DMS 273 (cell line): ENCODE results near the gene IL20RB.
A peak's percentile ranks its signal among the peaks of the same experiment; 100 is the strongest.
"Not testable (repeated sequence)": the region's sequence is repeated elsewhere in the genome, so short reads cannot be mapped to it uniquely, and the experiment has no call there.

Experiments
- DNase-seq: peaks from one replicate; lab custom pipeline; 2025; ENCODE audit not compliant: unreplicated experiment; lab: John Stamatoyannopoulos, UW

IL20RB gene

DNA sequence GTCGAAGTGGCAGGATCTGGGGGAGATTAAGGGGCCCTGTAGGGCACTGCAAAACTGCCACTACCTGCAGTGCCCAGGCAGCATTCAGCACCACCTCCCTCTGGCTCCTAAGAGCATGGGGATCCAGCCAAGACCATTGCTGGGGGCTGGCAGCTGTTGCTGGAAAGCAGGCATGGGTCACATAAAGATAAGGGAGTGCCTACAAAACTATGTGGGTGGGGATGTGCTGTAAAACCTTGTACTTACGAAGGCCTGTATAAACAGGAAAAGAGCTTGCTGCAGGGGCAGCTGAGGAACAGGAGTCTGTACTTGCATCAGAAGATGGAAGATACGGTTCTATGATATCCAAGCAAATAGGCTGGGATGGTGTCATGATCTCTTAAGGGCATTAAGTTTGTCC, 27.1 kb downstream of the IL20RB start:
- DNase-seq: peak; percentile 88

DNA sequence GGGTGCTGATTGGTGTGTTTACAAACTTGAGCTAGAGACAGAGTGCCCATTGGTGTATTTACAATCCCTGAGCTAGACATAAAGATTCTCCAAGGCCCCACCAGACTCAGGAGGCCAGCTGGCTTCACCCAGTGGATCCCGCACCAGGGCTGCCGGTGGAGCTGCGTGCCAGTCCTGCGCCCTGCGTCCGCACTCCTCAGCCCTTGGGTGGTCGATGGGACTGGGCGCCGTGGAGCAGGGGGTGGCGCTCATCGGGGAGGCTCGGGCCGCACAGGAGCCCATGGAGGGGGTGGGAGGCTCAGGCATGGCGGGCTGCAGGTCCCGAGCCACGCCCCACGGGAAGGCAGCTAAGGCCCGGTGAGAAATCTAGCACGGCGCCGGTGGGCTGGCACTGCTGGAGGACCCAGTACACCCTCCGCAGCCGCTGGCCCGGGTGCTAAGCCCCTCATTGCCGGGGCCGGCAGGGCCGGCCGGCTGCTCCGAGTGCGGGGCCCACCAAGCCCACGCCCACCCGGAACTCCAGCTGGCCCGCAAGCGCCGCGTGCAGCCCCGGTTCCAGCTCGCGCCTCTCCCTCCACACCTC, 29.7 kb downstream of the IL20RB start:
- DNase-seq: not testable (repeated sequence)

GRCh38 chr3:136988651-136989050, 30.9 kb downstream of the IL20RB start:
- peak; percentile 51 for DNase-seq

GRCh38 chr3:136989781-136990524, 32.2 kb downstream of the IL20RB start:
- DNase-seq: peak; percentile 68

- peak; percentile 98 for DNase-seq
Measured at GRCh38 chr3:136990826-136991225, 33.0 kb downstream of the IL20RB start.

GRCh38 chr3:136992115-136992514, 34.3 kb downstream of the IL20RB start:
- peak; percentile 89 for DNase-seq

DNA sequence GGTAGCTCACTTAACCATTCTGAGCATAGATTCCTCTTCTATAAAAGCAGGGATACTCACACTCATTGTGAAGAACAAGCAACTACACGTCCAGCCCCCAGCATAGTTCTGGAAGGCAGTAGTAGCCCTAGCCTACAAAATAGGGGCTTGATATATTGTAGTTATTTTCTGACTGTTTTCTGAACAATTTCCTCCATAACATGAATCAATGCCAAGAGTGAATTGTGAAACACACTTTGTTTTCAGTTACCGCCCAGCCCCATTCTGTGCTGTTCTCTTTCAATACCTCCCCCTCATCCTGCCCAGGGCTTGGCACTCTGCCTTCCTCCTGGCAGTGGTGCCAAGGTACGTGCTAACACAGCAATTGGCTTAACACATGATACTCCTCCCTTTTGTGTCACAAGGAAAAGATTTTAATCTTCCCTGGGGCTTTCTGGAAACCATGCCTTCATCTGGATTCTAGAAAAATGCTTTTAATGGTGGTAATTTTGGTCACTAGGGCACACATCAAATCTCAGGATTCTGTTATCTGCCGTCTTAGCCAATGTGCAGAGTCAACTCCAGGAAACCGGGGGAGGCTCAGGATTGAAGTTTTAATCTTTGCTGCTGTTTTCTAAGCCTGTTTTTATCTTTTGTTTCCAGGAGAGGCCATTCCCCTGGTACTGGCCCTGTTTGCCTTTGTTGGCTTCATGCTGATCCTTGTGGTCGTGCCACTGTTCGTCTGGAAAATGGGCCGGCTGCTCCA, 37.2 kb downstream of the IL20RB start:
- DNase-seq: peak; percentile 91

GRCh38 chr3:136995652-136996051, 37.9 kb downstream of the IL20RB start:
- no peak for DNase-seq

- no peak for DNase-seq
Measured at GRCh38 chr3:137000039-137000438, 42.3 kb downstream of the IL20RB start.

GRCh38 chr3:137007376-137007775, 49.6 kb downstream of the IL20RB start:
- DNase-seq: not testable (repeated sequence)

DNA sequence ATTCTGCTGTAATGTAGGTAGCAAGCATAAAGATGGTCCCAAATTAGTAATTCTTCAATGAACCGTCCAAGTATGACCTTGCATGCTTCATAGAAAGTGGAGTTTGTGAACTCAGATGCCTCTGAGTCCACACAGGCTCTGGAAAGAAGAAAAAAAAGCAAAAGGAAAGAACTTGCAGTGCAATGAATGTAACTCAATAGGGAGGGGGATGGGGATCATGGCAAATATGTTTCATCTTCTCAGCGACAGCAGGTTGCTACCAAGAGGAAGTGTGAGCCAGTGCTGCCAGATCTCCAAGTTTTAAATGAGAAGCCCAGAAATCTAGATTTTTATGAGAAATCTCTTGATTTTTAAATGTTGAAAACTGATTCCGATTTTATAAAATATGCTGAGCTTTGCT, 50.3 kb downstream of the IL20RB start:
- peak; percentile 38 for DNase-seq

GRCh38 chr3:137008976-137009375, 51.2 kb downstream of the IL20RB start:
- DNase-seq: no peak

DNA sequence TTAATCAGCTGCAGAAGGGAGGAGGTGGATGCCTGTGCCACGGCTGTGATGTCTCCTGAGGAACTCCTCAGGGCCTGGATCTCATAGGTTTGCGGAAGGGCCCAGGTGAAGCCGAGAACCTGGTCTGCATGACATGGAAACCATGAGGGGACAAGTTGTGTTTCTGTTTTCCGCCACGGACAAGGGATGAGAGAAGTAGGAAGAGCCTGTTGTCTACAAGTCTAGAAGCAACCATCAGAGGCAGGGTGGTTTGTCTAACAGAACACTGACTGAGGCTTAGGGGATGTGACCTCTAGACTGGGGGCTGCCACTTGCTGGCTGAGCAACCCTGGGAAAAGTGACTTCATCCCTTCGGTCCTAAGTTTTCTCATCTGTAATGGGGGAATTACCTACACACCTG, 52.4 kb downstream of the IL20RB start:
- no peak for DNase-seq

GRCh38 chr3:137011153-137011552, 53.4 kb downstream of the IL20RB start:
- DNase-seq: no peak

- DNase-seq: peak; percentile 42
Measured at GRCh38 chr3:137012097-137012501, 54.3 kb downstream of the IL20RB start.

- peak; percentile 96 for DNase-seq
Measured at GRCh38 chr3:137013951-137014688, 56.3 kb downstream of the IL20RB start.

DNA sequence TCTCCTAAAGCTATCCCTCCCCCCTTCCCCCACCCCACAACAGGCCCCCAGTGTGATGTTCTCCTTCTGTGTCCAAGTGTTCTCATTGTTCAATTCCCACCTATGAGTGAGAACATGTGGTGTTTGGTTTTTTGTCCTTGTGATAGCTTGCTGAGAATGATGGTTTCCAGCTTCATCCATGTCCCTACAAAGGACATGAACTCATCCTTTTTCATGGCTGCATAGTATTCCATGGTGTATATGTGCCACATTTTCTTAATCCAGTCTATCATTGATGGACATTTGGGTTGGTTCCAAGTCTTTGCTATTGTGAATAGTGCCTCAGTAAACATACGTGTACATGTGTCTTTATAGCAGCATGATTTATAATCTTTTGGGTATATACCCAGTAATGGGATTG, 59.5 kb downstream of the IL20RB start:
- not testable (repeated sequence) for DNase-seq

DNA sequence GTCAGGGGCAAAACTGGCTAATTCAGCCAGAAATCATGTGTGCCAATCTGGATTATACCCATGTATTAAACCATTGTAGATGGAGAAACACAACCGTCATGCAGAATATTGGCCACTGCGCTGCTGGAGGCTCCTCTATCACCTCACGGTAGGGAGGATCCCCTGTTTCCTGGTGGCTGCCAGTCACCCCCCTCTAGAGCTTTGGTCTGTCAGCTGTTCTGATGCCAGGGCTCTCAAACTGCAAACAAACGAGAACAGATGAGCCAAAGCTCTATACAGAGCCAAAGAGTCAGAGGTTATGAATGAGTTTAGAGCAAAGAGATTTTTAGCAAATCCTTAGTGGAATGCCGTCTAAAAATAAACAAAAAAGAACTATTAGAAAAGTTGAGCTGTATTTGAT, 62.5 kb downstream of the IL20RB start:
- DNase-seq: no peak

DNA sequence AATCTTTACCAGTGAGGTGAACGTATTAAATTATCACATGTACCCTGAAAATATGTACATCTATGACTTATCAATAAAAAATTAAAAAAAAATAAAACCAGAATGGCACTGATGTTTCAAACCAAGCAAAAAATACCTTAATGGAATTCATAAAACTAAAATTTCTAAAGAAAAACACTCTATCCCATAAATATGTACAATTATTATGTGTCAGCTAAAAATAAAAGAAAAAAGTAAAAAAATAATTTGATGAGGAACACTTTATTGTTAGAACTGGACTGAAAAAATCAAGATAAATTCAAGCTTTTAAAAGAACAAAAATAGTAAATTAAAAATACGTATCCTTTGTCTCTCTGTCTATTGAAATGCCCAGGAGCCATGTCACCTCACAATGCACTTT, 63.1 kb downstream of the IL20RB start:
- DNase-seq: no peak

DNA sequence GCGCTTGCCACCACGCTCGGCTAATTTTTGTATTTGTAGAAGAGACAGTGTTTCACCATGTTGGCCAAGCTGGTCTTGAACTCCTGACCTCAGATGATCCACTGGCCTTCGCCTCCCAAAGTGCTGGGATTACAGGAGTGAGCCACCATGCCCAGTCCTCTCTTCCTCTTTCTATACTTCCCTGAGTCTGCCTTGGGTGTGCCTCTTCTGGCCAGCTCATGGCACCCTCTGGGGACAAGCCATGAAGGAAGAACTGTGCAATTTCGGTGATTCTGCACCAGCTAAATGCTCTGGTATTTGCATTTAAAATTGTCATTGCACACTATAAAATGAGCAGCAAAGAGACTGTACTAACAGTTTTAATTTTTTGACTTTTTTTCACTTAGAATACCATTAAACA, 66.6 kb downstream of the IL20RB start:
- DNase-seq: no peak

GRCh38 chr3:137026701-137027100, 68.9 kb downstream of the IL20RB start:
- no peak for DNase-seq
